Measurements from ENCODE around the gene RPS6KA2. TPM values are rescaled to one million over a fixed set of nuclear protein-coding genes. Genes with fewer than 3 reads are reported as not detected.
A peak's percentile ranks its signal among the peaks of the same experiment; 100 is the strongest.

RPS6KA2 gene
- total and polyA plus RNA-seq, 2 donors (not counting 3 experiments of a cell fraction or from before 2014, with no cell fraction given): 54.5 to 75.8 TPM

DNA sequence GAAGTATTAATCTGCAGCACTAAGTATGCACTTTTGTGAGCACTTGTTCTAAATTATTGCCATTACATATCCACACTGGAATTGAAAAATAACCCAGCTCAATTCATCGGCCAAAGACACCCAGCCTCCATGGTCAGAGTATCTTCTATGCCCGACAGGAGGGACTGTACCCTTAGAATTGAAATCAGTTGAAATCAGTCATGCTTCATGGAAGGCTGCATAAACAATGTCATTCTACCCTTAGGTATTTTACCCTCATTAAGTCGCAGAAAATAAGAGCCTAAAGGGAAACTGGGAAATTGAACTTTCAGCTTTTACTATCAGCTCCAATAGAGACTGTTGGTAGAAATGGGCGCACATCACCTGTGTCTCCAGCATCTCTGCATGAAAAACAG, 37.7 kb downstream of the RPS6KA2 start:
- H3K9ac ChIP-seq (replicated peaks; ENCODE audit: extremely low read depth, insufficient read depth, low read length): no peak overlapping the region
- ChIA-PET POLR2A (interaction anchor here (0.9 to 1.8 kb wide), 2 partner anchors 9 to 37 kb away, joined by 3 to 10 read pairs; no protein-coding TSS in a partner anchor), CTCF (interaction anchor here (0.7 to 1.7 kb wide), 9 partner anchors 10 to 183 kb away, joined by 3 to 6 read pairs (median 3); no protein-coding TSS in a partner anchor)
- peak overlapping the region; percentile 13 for H3K4me2 ChIP-seq (ENCODE audit: insufficient read depth, low read length)
- no peaks in the 10 kb centered on the region for H3K9me1 ChIP-seq (replicated peaks; ENCODE audit: control insufficient read depth, extremely low read depth, insufficient read depth, low read length)
- no peak overlapping the region for H2AFZ ChIP-seq (ENCODE audit: low read depth, low read length)
- BruUV-seq (replicated peaks): no TSS peak
- H3K27me3 ChIP-seq (ENCODE audit: control insufficient read depth in 2 of 2, insufficient read depth in 2 of 2, low read length in 2 of 2): no peaks in the 10 kb centered on the region
- H3K36me3 ChIP-seq (ENCODE audit: control insufficient read depth in 2 of 2, extremely low read depth in 1 of 2, insufficient read depth in 2 of 2, low read length in 2 of 2): no peaks in the 10 kb centered on the region
- peak overlapping the region; percentile 40 for H3K27ac ChIP-seq (ENCODE audit: insufficient read depth, low read depth, low read length)
- H3K79me2 ChIP-seq (ENCODE audit: control insufficient read depth, insufficient read depth, low read length): peaks cover 11% of the 10 kb centered on the region
- H4K20me1 ChIP-seq (replicated peaks; ENCODE audit: control insufficient read depth, extremely low read depth, insufficient read depth, low read length): no peaks in the 10 kb centered on the region
- intact Hi-C loops (cut with micrococcal nuclease) (loop anchor here (1.0 to 5.0 kb wide), 3 partner anchors 8 to 38 kb away; partner anchors contain the start of gene RPS6KA2), dilution Hi-C loops (cut with MboI; ENCODE audit: extremely low pct_ligation_motif_present, low sequenced_read_pairs) (no loop called here)
- H3K4me3 ChIP-seq (replicated peaks in 1 of 3; ENCODE audit: insufficient read depth in 1 of 3, low read depth in 1 of 3, low read length in 3 of 3): no peak overlapping the region
- FAIRE-seq (no peak), DNase-seq (ENCODE audit: low read depth, low spot score) (peak; percentile 72)
- TF ChIP-seq FOS (IDR thresholded peaks at IDR 0.05; ENCODE audit: borderline replicate concordance, insufficient read depth, low read length) (no peak), CTCF (IDR thresholded peaks at IDR 0.05; ENCODE audit: extremely low read depth in 1 of 2, insufficient read depth in 1 of 2, low read depth in 1 of 2, low read length in 2 of 2) (no peak), MYC (IDR thresholded peaks at IDR 0.05; ENCODE audit: low read depth, low read length) (no peak), POLR2AphosphoS5 (IDR thresholded peaks at IDR 0.05; ENCODE audit: insufficient read depth, low read depth, low read length) (no peak), EZH2 (IDR thresholded peaks at IDR 0.05; ENCODE audit: borderline replicate concordance, low read depth, low read length, severe bottlenecking) (no peak), POLR2A (IDR thresholded peaks at IDR 0.05; ENCODE audit: low read depth, low read length) (no peak), MAX (IDR thresholded peaks at IDR 0.05; ENCODE audit: insufficient read depth, insufficient read length) (no peak), GATA2 (IDR thresholded peaks at IDR 0.05; ENCODE audit: insufficient read depth, insufficient read length, low read depth, low read length) (no peak), JUN (IDR thresholded peaks at IDR 0.05; ENCODE audit: borderline replicate concordance, insufficient read depth, insufficient read length, low read depth) (no peak)
- peaks cover 34% of the 10 kb centered on the region for H3K4me1 ChIP-seq (ENCODE audit: control insufficient read depth, extremely low read depth, insufficient read depth, low read length)
- H3K9me3 ChIP-seq (replicated peaks; ENCODE audit: control insufficient read depth, insufficient read depth, low read length): no peaks in the 10 kb centered on the region

Measured in endothelial cell of umbilical vein (primary cell).